Activated B cell treated with CpG ODN at 0.5 μM for 24 hours (primary cell): Measurements from ENCODE around the gene PHOX2B. TPM values are rescaled to one million over a fixed set of nuclear protein-coding genes. Genes with fewer than 3 reads are reported as not detected.

ENCODE experiments used
- ATAC-seq: fragments of 200-7000 bp; cut with Tn5 transposase; one replicate; pipeline ENCODE4 v1.10.0; 2021; ENCODE audit warnings: low read depth, mild to moderate bottlenecking, moderate library complexity
- CTCF ChIA-PET: fragments of 350-600 bp; sonication (Branson Sonifier 250); formaldehyde crosslinking; loops from one replicate; lab custom pipeline; 2021; ENCODE audit warnings: antibody characterized with exemption; lab: Charles Lee
- POLR2A ChIA-PET: fragments of 350-600 bp; sonication (Branson Sonifier 250); formaldehyde crosslinking; loops from one replicate; lab custom pipeline; 2021; ENCODE audit warnings: antibody characterized with exemption; lab: Charles Lee
- DNase-seq: peaks from one replicate; pipeline ENCODE4 v3.0.0; 2022
- H3K27ac Mint-ChIP-seq: one replicate; pipeline ENCODE4 v1.8.0; 2020; ENCODE audit warnings: mixed read lengths
- H3K27me3 Mint-ChIP-seq: one replicate; pipeline ENCODE4 v1.8.0; 2021; ENCODE audit warnings: mixed read lengths
- H3K36me3 Mint-ChIP-seq: one replicate; pipeline ENCODE4 v1.8.0; 2021; ENCODE audit warnings: low read depth, mixed read lengths
- H3K4me1 Mint-ChIP-seq: one replicate; pipeline ENCODE4 v1.8.0; 2021; ENCODE audit warnings: mixed read lengths
- H3K4me3 Mint-ChIP-seq: one replicate; pipeline ENCODE4 v1.8.0; 2020; ENCODE audit warnings: mild to moderate bottlenecking, mixed read lengths
- H3K9me3 Mint-ChIP-seq: one replicate; pipeline ENCODE4 v1.8.0; 2020; ENCODE audit warnings: mixed read lengths
- intact Hi-C: fragments of 100-400 bp; cut with micrococcal nuclease; formaldehyde crosslinking; loops from one replicate; pipeline ENCODE4 v1.15.1; 2024
- total RNA-seq: library from RNA; stranded (reverse); gene quantifications from 2 replicates; pipeline ENCODE4 v1.2.3, GENCODE V29; 2022
- TF ChIP-seq, protein P1 (sequence below): fragments of 200-600 bp; IDR thresholded peaks from one replicate; pipeline ENCODE4 v1.8.0; 2022; ENCODE audit warnings: antibody characterized with exemption, mild to moderate bottlenecking

The PHOX2B gene
- total RNA-seq, 1 donor from 2014 or later = not detected

- no peak overlapping the region for H3K27ac Mint-ChIP-seq
- ATAC-seq = no peak
- no peak for DNase-seq
- no peaks in the 10 kb centered on the region for H3K9me3 Mint-ChIP-seq
- intact Hi-C loops = no loop called here
- H3K27me3 Mint-ChIP-seq = peaks cover 20% of the 10 kb centered on the region
- no peak overlapping the region for H3K4me3 Mint-ChIP-seq
- no peaks in the 10 kb centered on the region for H3K36me3 Mint-ChIP-seq
- no peaks in the 10 kb centered on the region for H3K4me1 Mint-ChIP-seq
- TF ChIP-seq, protein P1, sequence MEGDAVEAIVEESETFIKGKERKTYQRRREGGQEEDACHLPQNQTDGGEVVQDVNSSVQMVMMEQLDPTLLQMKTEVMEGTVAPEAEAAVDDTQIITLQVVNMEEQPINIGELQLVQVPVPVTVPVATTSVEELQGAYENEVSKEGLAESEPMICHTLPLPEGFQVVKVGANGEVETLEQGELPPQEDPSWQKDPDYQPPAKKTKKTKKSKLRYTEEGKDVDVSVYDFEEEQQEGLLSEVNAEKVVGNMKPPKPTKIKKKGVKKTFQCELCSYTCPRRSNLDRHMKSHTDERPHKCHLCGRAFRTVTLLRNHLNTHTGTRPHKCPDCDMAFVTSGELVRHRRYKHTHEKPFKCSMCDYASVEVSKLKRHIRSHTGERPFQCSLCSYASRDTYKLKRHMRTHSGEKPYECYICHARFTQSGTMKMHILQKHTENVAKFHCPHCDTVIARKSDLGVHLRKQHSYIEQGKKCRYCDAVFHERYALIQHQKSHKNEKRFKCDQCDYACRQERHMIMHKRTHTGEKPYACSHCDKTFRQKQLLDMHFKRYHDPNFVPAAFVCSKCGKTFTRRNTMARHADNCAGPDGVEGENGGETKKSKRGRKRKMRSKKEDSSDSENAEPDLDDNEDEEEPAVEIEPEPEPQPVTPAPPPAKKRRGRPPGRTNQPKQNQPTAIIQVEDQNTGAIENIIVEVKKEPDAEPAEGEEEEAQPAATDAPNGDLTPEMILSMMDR = no peak
- CTCF ChIA-PET = no interaction called here
- POLR2A ChIA-PET = no interaction called here
Measured at GRCh38 chr4:41763729-41764128, 15.2 kb upstream of the PHOX2B start.

- POLR2A ChIA-PET = no interaction called here
- no peak for ATAC-seq
- Mint-ChIP-seq H3K27ac (no peak overlapping the region), H3K4me1 (no peaks in the 10 kb centered on the region), H3K36me3 (no peaks in the 10 kb centered on the region), H3K4me3 (no peak overlapping the region), H3K27me3 (peaks cover 27% of the 10 kb centered on the region), H3K9me3 (no peaks in the 10 kb centered on the region)
- no peak for DNase-seq
- CTCF ChIA-PET = no interaction called here
- intact Hi-C loops = no loop called here
- TF ChIP-seq, protein P1 = no peak
Measured at GRCh38 chr4:41758884-41759283, 10.4 kb upstream of the PHOX2B start.

DNA sequence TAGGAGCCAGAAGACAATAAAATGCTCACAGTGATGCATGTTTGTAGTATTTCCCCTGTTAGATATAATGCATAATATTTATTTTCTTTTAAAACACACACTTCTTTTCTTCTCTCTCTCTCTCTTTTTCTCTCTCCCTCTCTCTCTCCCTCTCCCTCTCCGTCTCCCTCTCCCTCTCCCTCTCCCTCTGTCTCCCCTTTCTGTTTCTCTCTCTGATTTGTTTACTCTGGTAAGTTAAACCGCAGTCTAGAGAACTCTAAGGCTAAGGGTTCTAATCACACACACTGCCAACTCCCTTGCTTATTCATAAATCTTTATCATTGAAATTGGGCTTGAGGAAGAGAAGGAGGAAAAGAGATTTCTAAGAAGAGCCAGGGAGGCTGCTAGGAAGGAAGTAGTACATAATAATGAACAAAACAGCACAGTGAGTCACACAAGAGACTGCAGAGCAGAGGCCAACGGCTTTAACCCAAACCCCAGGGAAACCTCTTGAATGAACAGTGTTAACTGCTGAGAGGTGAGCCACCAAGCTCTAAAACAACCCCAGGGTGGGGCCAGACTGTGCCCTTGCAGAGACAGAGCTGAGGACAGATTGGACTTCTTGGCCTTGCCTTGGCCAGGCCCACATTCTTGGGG is 9.1 kb upstream of the PHOX2B start:
- ATAC-seq (no peak), DNase-seq (no peak)
- no peak overlapping the region for H3K27ac Mint-ChIP-seq
- H3K27me3 Mint-ChIP-seq = peaks cover 26% of the 10 kb centered on the region
- intact Hi-C loops = no loop called here
- H3K36me3 Mint-ChIP-seq = no peaks in the 10 kb centered on the region
- no peak overlapping the region for H3K4me3 Mint-ChIP-seq
- H3K4me1 Mint-ChIP-seq = no peaks in the 10 kb centered on the region
- ChIA-PET CTCF (no interaction called here), POLR2A (no interaction called here)
- no peaks in the 10 kb centered on the region for H3K9me3 Mint-ChIP-seq
- TF ChIP-seq, protein P1 = no peak

DNA sequence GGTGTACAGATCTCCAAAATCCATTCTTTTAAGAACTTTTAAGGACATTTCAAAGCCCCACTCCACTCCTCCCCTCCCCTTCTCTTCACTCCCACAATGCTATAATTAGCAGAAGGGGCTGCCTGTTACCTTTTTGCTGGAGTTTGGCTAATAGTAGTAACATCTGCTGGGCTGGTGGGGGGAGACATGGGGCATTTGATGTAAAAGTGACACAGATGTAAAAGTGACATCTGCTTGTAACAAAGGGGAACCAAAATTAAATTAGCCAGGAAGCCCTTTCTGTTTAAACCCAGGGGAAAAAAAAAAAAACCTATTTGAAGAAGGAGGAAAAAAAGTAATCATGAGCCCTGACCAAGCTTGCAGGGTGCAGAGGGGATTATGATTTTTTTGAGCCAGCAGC is 5.4 kb upstream of the PHOX2B start:
- H3K4me3 Mint-ChIP-seq = no peak overlapping the region
- ChIA-PET CTCF (no interaction called here), POLR2A (no interaction called here)
- H3K9me3 Mint-ChIP-seq = no peaks in the 10 kb centered on the region
- no peaks in the 10 kb centered on the region for H3K36me3 Mint-ChIP-seq
- intact Hi-C loops = loop anchor here (5.0 kb wide), 1 partner anchor 128 kb away; no protein-coding TSS in a partner anchor
- peaks cover 47% of the 10 kb centered on the region for H3K27me3 Mint-ChIP-seq
- no peak for ATAC-seq
- H3K27ac Mint-ChIP-seq = no peak overlapping the region
- DNase-seq = no peak
- no peaks in the 10 kb centered on the region for H3K4me1 Mint-ChIP-seq
- TF ChIP-seq, protein P1 = no peak

DNA sequence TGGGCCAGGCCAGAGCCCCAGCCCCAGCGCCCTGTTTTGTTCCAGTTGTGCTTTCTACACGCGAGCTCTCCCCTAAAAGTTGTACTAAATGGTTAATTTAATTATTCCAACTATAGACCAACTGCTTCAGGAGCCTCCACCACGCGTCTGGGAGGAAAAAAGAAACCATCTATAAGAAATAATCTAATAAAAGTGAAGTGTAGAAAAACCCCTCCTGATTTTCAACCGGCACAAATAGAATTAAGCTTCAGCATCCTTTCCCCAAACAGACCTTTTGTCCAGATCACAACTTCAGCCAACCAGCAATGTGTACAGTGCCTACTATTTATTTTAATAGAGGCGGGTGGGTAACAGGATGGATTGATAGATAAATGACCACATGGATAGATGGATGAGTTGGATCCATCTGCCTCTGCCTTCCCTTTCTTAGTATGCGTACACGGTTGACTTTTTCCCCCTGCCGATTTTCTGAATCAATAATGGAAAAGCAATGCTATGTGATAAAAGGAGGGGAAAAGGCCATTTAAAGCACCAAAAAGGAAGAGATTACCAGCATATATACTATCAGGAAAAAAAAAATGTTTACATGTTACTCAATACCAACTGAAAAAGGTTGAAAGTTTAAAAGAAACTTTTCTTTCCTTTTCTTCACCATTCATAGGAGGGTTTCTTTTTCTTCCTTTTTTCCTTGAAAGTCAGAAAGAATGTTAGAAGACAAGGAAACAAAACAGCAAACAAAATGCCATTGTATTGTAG is 3.7 kb upstream of the PHOX2B start:
- no peak for DNase-seq
- CTCF ChIA-PET = no interaction called here
- POLR2A ChIA-PET = no interaction called here
- H3K4me3 Mint-ChIP-seq = no peak overlapping the region
- ATAC-seq = no peak
- TF ChIP-seq, protein P1 = no peak
- no peaks in the 10 kb centered on the region for H3K9me3 Mint-ChIP-seq
- peaks cover 60% of the 10 kb centered on the region for H3K27me3 Mint-ChIP-seq
- intact Hi-C loops = loop anchor here (5.0 kb wide), 1 partner anchor 130 kb away; no protein-coding TSS in a partner anchor
- H3K36me3 Mint-ChIP-seq = no peaks in the 10 kb centered on the region
- H3K4me1 Mint-ChIP-seq = no peaks in the 10 kb centered on the region
- no peak overlapping the region for H3K27ac Mint-ChIP-seq
